Thymus (tissue), 2 donors: ENCODE data around the gene NPM3. TPM values are rescaled to one million over a fixed set of nuclear protein-coding genes. Genes with fewer than 3 reads are reported as not detected.

ENCODE experiments used
- polyA plus RNA-seq: library from polyadenylated mRNA; stranded (reverse); fragments of 200-250 nt; gene quantifications from one replicate; pipeline ENCODE4 v1.2.3, GENCODE V29; 2013
- total RNA-seq: library from RNA; stranded (reverse); fragments of 120-200 nt; gene quantifications from one replicate; pipeline ENCODE4 v1.2.4, GENCODE V29; 2013
- donor health status: healthy.

The NPM3 gene
- total and polyA plus RNA-seq, 2 donors: 30.6 to 50.6 TPM

Other genes starting within 250 kb of the NPM3 start
- 5.4 TPM for gene POLL, start 195.2 kb downstream of the NPM3 start, total RNA-seq
- gene POLL, start 195.2 kb downstream of the NPM3 start, polyA plus RNA-seq: 26.9 TPM
- gene DPCD, start 195.1 kb downstream of the NPM3 start, total RNA-seq: 14.2 TPM
- 10.4 TPM for gene DPCD, start 195.1 kb downstream of the NPM3 start, polyA plus RNA-seq
- gene FBXW4, start 88.3 kb downstream of the NPM3 start, total RNA-seq: 32.0 TPM
- 32.9 TPM for gene FBXW4, start 88.3 kb downstream of the NPM3 start, polyA plus RNA-seq
- gene FGF8, start 7.3 kb downstream of the NPM3 start, total RNA-seq: 0.14 TPM
- not detected for gene FGF8, start 7.3 kb downstream of the NPM3 start, polyA plus RNA-seq
- 104 TPM for gene OGA, start 35.0 kb upstream of the NPM3 start, total RNA-seq
- gene OGA, start 35.0 kb upstream of the NPM3 start, polyA plus RNA-seq: 154 TPM
- gene KCNIP2, start 60.4 kb upstream of the NPM3 start, total RNA-seq: 0.85 TPM
- gene KCNIP2, start 60.4 kb upstream of the NPM3 start, polyA plus RNA-seq: 1.3 TPM